ENCODE results near the gene COL16A1.

DNA sequence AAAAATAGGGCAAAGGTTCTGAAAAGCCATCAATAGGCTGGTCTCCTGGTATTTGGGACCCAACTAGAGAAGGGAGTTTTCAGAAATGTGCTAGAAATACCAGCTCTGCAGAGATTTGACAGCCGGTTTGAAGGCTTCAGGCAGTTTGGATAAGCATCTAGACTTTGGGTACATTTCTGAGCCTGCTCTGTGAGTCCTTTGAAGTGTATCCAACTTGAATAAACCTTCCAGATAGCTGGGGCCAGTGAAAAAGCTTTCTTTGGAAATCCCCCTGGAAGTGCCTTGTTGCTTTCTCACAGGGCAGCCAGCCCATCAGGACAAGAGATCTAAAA, 52.8 kb downstream of the COL16A1 start:
- TF ChIP-seq ARNT (IDR thresholded peaks at IDR 0.05) (no peak), FOXA1 (IDR thresholded peaks at IDR 0.05) (no peak), CTBP1 (IDR thresholded peaks at IDR 0.05; ENCODE audit: borderline replicate concordance) (no peak), HDGF (IDR thresholded peaks at IDR 0.05; ENCODE audit: borderline replicate concordance) (no peak), LEF1 (IDR thresholded peaks at IDR 0.05; ENCODE audit: borderline replicate concordance) (no peak)

Measured in HEK293T (cell line).